GM10847 (cell line): ENCODE measurements around the gene PADI2.

Experiments used
- POLR2A ChIP-seq: IDR thresholded peaks from 2 replicates; pipeline ENCODE4 v1.6.1; 2011; ENCODE audit not compliant: insufficient read length; ENCODE audit errors: extremely low read depth

The PADI2 gene

DNA sequence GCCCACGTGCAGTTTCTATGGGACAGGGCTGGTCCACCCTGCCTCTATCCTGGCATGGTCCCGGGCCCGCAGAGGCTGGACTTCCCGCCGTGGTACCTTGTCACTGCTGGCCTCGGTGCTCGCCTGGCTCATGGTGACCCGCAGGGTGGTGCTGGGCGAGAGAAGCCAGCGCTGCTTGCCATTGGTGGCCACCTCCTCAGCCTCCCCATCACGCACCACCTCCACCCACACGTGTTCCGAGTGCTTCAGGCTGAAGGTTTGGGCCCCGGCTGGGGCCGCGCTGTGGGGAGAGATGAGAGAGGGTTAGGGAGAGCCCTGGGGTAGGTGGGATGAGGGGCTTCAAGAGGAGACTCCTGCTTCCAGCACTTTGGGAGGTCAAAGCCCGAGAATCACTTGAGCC is 14.5 kb downstream of the PADI2 start:
- TF ChIP-seq POLR2A, result no peak

DNA sequence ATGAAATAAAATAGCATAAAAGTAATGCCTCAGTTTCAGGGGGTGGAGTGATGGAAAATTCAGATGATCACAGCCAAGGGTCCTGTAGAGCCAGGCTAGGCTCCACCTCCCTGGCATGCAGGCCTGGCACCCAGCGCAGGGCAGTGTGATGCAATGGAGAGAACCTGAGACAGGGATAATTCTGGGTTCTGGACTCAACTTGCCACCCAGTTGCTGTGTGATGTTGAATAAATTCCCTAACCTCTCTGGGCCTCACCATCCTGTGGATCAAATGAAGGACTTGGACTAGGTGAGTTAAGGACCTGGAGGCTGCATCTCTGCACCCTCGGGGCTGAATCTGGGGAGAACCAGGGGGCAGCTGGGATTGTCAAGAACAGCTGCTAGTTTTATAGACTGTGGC is 17.0 kb downstream of the PADI2 start:
- TF ChIP-seq POLR2A, result no peak

- no peak for TF ChIP-seq POLR2A
Measured at GRCh38 chr1:17101261-17101660, 18.0 kb downstream of the PADI2 start.

GRCh38 chr1:17099616-17100340 is 19.5 kb downstream of the PADI2 start:
- TF ChIP-seq POLR2A, result no peak

DNA sequence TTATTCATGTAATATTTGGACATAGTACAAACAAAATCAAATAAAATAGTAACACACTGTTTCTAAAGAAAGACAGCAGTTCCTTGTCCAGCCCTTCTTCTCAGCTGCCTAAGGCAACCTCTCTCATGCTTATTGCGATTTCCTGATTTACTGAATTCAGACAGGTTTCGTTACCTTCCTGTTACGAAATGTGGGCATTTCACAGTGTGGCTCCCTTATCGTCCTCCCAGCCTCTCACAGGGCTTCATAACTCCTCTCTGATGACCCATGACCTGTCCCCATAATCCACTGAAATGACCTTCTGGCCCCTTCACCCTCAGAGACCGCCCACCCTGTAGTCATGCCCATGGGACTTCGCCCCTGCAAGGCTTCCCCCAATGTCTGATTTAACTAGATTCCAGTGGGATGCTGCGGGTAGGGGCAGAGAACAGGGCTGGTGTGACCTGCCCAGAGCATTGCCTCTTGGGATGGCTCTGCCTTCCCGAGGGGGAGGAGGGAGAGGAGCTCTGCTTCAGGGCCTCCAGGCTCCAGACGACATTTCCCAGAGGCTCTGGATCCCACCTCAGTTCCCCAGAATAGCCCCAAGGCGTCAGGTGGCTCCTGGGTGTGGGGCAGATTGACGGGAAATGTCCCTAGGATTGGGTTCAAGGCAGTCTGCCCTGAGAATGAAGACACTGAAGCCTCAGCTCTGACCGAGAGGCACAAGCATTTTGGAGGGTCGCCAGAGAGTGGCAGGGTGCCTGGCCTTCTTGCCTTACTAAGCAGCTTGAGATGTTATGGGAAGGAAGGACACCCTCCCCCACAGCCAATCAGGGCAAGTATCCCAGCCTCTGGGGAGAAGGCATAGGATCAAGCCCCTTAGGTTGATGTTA is 20.6 kb downstream of the PADI2 start:
- no peak for TF ChIP-seq POLR2A

DNA sequence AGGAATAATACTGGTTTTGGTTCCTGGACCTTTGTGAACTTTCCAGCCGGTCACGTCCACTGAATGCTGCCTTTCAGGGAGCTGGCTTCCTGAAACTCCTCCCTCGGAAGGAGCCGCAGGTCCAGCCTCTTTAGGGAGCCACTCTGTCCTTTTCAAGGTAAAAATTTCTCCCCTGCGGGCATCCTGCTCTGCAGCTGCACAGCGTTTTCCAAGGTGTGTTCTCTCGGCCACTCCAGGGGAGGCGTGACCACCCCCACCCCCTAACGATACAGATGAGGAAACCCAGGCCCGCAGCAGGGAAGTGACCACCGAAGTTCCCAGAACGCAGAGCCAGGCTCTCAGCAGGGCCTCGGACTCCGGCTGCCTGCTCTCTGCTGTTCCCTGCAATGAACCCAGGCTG is 21.5 kb downstream of the PADI2 start:
- no peak for TF ChIP-seq POLR2A

DNA sequence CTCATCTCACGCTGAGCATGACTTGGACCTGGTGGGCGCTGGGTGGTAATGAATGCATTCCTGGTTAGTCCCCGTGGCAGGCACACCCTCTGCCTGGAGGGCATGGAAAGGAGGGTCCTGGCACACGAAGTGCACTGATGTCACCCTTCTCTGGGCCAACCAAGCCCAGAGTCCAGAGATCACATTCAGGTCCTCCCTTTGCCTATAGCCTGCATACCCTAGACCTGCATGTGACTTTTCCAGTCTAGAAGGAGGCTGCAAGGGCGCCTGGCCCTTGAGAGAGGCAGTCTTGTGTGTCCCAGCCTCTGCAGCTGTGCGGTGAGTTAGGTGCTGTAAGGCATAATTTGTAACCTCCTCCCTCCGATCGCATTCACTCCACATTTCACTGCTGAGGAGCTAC is 22.1 kb downstream of the PADI2 start:
- no peak for TF ChIP-seq POLR2A

DNA sequence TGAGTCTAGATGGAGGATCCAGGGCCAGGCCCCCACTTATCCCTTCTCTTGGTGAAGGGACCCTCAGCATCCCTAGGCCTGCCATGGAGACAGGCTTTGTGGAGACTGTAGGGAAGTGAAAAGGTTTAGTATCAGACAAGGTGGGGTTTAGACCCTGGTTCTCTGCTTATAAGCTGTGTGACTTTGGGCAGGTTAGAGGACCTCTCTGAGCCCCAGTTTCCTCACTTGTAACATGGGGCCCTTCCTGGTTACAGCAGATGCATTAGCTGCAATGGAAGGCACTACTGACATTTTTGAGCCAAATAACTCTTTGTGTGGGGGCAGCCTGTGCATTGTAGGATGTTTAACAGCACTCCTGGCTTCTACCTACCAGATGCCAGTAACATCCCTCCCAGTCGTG is 22.7 kb downstream of the PADI2 start:
- TF ChIP-seq POLR2A, result no peak

- no peak for TF ChIP-seq POLR2A
Measured at GRCh38 chr1:17095141-17095540, 24.1 kb downstream of the PADI2 start.

DNA sequence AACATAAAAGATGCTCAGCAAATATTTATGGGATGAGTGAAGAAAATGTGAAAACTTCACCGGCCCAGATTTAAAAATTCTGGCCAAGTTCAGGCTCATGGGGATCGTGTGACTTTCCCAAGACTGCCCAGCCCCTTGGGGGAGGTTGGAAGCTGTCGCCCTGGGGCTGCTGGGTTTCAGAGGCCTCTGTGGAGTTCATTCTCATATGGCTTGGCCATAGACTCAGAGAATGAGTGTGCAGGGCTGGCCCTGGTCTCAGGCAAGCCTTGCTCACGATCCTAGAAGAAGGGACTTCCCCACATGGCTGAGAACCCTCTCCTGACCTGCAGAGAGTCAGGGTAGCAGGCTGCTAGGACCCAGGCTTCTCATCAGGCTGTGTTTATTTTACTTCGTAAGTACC is 24.6 kb downstream of the PADI2 start:
- TF ChIP-seq POLR2A, result no peak

- no peak for TF ChIP-seq POLR2A
Measured at GRCh38 chr1:17093822-17094393, 25.3 kb downstream of the PADI2 start.

GRCh38 chr1:17091252-17091651 is 28.0 kb downstream of the PADI2 start:
- no peak for TF ChIP-seq POLR2A

DNA sequence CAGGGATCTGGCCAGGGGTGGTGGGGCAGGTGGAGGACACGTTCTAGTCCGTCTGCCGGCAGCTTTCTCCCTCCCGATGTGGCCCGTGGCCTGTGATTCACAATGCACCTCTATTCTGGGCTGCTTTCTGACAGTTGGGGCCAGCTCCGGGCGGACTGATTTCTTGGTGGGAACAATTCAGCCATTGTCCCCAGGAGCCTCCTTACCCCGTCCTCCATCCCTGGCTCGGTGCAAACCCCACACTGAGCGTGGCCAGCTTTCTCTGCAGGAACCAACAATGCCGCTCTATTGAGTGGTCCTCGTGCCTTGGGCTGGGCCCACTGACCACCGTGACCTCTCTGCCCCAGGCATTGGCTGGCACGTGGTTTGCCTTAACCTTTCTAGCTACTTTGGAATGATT is 29.7 kb downstream of the PADI2 start:
- TF ChIP-seq POLR2A, result no peak

DNA sequence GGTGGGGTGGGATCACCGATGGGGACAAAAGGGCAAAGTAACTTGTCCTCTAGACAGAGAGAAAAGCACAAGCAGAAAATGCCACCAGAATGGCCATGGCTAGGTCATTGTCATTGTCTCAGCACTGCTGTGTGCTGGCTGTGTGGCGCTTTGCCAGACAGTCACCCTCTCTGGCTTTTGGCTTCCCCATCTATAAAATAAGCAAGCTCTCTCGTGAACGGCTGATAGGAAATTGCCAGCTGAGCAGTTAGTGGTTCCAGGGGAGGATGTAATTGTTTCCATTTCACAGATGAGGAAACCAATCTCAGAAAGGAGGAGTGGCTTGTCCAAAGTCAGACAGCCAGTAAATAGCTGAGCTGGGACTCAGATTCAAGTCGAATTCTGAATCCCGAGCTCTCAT is 32.5 kb downstream of the PADI2 start:
- no peak for TF ChIP-seq POLR2A

- no peak for TF ChIP-seq POLR2A
Measured at GRCh38 chr1:17084787-17085186, 34.5 kb downstream of the PADI2 start.

GRCh38 chr1:17082761-17083160 is 36.5 kb downstream of the PADI2 start:
- no peak for TF ChIP-seq POLR2A
